Natural killer cell (primary cell): ENCODE data around the gene CNGA2. TPM values are rescaled to one million over a fixed set of nuclear protein-coding genes. Genes with fewer than 3 reads are reported as not detected.

Experiments
- ATAC-seq, 3 donors: fragments of 150-1000 bp in 2 of 3; fragments of 200-7000 bp in 1 of 3; cut with Tn5 transposase; 1 replicate in 1 of 3; 2 replicates in 2 of 3; pipeline ENCODE4 v1.10.0; 2021; ENCODE audit warnings: mild to moderate bottlenecking in 2 of 3, moderate library complexity in 2 of 3
- DNase-seq, 2 donors: peaks; one replicate each; pipeline versions ENCODE4 v3.0.0 to v3.0.0-alpha.2; 2013 to 2021; ENCODE audit warnings: mixed read lengths in 1 of 2
- H3K27ac ChIP-seq: one replicate; pipeline ENCODE4 v1.5.1; 2013; ENCODE audit warnings: mild to moderate bottlenecking, low read length
- H3K27me3 ChIP-seq: one replicate; pipeline ENCODE4 v1.6.1; 2013; ENCODE audit warnings: low read length; ENCODE audit not compliant: control insufficient read depth, insufficient read depth
- H3K36me3 ChIP-seq: one replicate; pipeline ENCODE4 v1.6.1; 2013; ENCODE audit warnings: low read length; ENCODE audit not compliant: control insufficient read depth, insufficient read depth
- H3K4me1 ChIP-seq: one replicate; pipeline ENCODE4 v1.6.1; 2013; ENCODE audit warnings: low read length; ENCODE audit not compliant: control insufficient read depth, insufficient read depth
- H3K4me3 ChIP-seq: one replicate; pipeline ENCODE4 v1.5.1; 2013; ENCODE audit warnings: low read length
- H3K9me3 ChIP-seq: one replicate; pipeline ENCODE4 v1.6.1; 2013; ENCODE audit warnings: low read length; ENCODE audit not compliant: control insufficient read depth, insufficient read depth
- H3K27ac Mint-ChIP-seq, 2 donors: one replicate each; pipeline ENCODE4 v1.8.0; 2022; ENCODE audit warnings: mild to moderate bottlenecking in 2 of 2, mixed read lengths in 2 of 2, moderate library complexity in 1 of 2
- H3K27me3 Mint-ChIP-seq, 2 donors: one replicate each; pipeline ENCODE4 v1.8.0; 2022; ENCODE audit warnings: low read depth in 2 of 2, mixed read lengths in 2 of 2
- H3K36me3 Mint-ChIP-seq: one replicate; pipeline ENCODE4 v1.8.0; 2022; ENCODE audit warnings: mixed read lengths
- H3K4me1 Mint-ChIP-seq, 2 donors: one replicate each; pipeline ENCODE4 v1.8.0; 2022; ENCODE audit warnings: mixed read lengths in 2 of 2
- H3K4me3 Mint-ChIP-seq: one replicate; pipeline ENCODE4 v1.8.0; 2022; ENCODE audit warnings: mild to moderate bottlenecking, moderate library complexity, mixed read lengths
- H3K9me3 Mint-ChIP-seq, 2 donors: one replicate each; pipeline ENCODE4 v1.8.0; 2022; ENCODE audit warnings: mixed read lengths in 2 of 2
- WGBS: methylation state at CpG from one replicate; pipeline ENCODE4 v1.1.7; 2013; ENCODE audit warnings: missing lambda C conversion rate; ENCODE audit not compliant: insufficient coverage; 5-methylcytosine and 5-hydroxymethylcytosine counted together
- intact Hi-C: fragments of 100-400 bp; cut with micrococcal nuclease; formaldehyde crosslinking; loops from one replicate; pipeline ENCODE4 v1.14.2; 2022
- total RNA-seq, 4 donors: library from RNA; stranded (reverse); fragments of 120-200 nt in 1 of 4; gene quantifications; one replicate each; pipeline versions ENCODE4 v1.2.3 to v1.2.4, GENCODE V29; 2013 to 2022
- TF ChIP-seq, protein P1 (sequence below): fragments of 200-600 bp; IDR thresholded peaks from one replicate; pipeline ENCODE4 v1.8.0; 2022; ENCODE audit warnings: antibody characterized with exemption

The CNGA2 gene
- total RNA-seq, 3 donors from 2014 or later (not counting 1 experiment from before 2014, with no cell fraction given) = not detected

GRCh38 chrX:151792505-151792904, 58.0 kb downstream of the CNGA2 start:
- Mint-ChIP-seq H3K27ac (no peak overlapping the region), H3K4me3 (no peak overlapping the region), H3K36me3 (no peaks in the 10 kb centered on the region), H3K27me3 (peaks cover 0 to 22% of the 10 kb centered on the region in 2 donors), H3K9me3 (peaks cover 0 to 2% of the 10 kb centered on the region in 2 donors), H3K4me1 (no peaks in the 10 kb centered on the region)
- WGBS = 85% methylated on average over 5 of the region's 5 CpGs
- Histone ChIP-seq H3K4me3 (no peak overlapping the region), H3K27ac (no peak overlapping the region), H3K27me3 (no peaks in the 10 kb centered on the region), H3K4me1 (no peaks in the 10 kb centered on the region), H3K9me3 (no peaks in the 10 kb centered on the region), H3K36me3 (no peaks in the 10 kb centered on the region)
- DNase-seq (no peak), ATAC-seq (no peak)
- intact Hi-C loops = no loop called here
- TF ChIP-seq, protein P1, sequence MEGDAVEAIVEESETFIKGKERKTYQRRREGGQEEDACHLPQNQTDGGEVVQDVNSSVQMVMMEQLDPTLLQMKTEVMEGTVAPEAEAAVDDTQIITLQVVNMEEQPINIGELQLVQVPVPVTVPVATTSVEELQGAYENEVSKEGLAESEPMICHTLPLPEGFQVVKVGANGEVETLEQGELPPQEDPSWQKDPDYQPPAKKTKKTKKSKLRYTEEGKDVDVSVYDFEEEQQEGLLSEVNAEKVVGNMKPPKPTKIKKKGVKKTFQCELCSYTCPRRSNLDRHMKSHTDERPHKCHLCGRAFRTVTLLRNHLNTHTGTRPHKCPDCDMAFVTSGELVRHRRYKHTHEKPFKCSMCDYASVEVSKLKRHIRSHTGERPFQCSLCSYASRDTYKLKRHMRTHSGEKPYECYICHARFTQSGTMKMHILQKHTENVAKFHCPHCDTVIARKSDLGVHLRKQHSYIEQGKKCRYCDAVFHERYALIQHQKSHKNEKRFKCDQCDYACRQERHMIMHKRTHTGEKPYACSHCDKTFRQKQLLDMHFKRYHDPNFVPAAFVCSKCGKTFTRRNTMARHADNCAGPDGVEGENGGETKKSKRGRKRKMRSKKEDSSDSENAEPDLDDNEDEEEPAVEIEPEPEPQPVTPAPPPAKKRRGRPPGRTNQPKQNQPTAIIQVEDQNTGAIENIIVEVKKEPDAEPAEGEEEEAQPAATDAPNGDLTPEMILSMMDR = no peak

DNA sequence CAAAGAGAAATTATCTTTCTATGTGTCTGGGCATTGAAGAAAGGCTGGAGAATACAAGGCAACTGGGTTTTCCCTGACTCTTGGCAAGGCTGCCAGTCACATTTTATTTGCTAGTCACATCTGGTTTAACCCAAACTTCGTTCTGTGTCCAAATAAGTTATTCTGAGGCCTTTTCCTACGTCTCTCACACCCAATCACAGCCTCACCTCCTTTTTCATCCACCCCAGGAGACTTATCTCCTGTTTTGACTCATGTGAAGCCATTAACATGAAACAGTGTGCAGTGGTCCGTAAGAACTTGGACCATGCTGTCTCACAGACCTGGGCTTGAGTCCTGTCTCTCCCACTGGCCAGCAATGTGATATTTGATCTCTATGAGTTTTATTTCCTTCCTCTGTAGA, 59.3 kb downstream of the CNGA2 start:
- no peaks in the 10 kb centered on the region for H3K27me3 ChIP-seq
- Mint-ChIP-seq H3K27me3 (peaks cover 0 to 23% of the 10 kb centered on the region in 2 donors), H3K27ac (no peak overlapping the region), H3K9me3 (peaks cover 0 to 2% of the 10 kb centered on the region in 2 donors), H3K36me3 (no peaks in the 10 kb centered on the region), H3K4me3 (no peak overlapping the region), H3K4me1 (no peaks in the 10 kb centered on the region)
- H3K4me1 ChIP-seq = no peaks in the 10 kb centered on the region
- no peak overlapping the region for H3K27ac ChIP-seq
- no peaks in the 10 kb centered on the region for H3K36me3 ChIP-seq
- no peak overlapping the region for H3K4me3 ChIP-seq
- no peaks in the 10 kb centered on the region for H3K9me3 ChIP-seq
- TF ChIP-seq, protein P1 = no peak
- 77% methylated on average over 3 of the region's 3 CpGs for WGBS
- intact Hi-C loops = no loop called here
- DNase-seq (no peak), ATAC-seq (no peak)

Other genes starting within 250 kb of the CNGA2 start
- gene PASD1, start 171.1 kb upstream of the CNGA2 start, total RNA-seq = not detected
- not detected for gene PRRG3, start 39.3 kb upstream of the CNGA2 start, total RNA-seq
- gene FATE1, start 18.7 kb upstream of the CNGA2 start, total RNA-seq = not detected
- gene MAGEA4, start 178.1 kb downstream of the CNGA2 start, total RNA-seq = not detected
- gene GABRE, start 239.9 kb downstream of the CNGA2 start, total RNA-seq = not detected